ENCODE results near the gene TRIM29.

Gene TRIM29

GRCh38 chr11:120090411-120090810 is 47.5 kb downstream of the TRIM29 start:
- no peak for DNase-seq

GRCh38 chr11:120089036-120090001 is 48.6 kb downstream of the TRIM29 start:
- no peak for DNase-seq

- DNase-seq: no peak
Observed at GRCh38 chr11:120088056-120088455, 49.9 kb downstream of the TRIM29 start.

DNA sequence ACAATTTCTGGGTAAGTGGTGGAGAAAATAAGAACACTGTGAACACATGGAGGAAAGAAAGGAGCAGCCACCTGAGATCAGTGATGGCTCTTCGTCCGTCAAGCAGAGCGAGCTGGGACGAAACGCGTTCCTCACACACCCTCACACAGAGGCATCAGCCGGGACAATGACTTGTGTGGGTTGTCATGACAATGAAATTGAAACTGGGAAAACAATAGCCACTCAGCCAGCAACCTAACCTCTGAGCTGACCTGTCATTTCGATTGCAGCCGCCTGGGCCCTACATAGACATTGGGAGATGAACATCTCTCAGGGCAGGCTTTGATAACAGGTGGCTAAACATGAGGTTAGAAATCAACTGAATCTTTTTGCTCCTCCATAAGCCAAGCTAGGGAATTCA is 51.3 kb downstream of the TRIM29 start:
- DNase-seq: no peak

DNA sequence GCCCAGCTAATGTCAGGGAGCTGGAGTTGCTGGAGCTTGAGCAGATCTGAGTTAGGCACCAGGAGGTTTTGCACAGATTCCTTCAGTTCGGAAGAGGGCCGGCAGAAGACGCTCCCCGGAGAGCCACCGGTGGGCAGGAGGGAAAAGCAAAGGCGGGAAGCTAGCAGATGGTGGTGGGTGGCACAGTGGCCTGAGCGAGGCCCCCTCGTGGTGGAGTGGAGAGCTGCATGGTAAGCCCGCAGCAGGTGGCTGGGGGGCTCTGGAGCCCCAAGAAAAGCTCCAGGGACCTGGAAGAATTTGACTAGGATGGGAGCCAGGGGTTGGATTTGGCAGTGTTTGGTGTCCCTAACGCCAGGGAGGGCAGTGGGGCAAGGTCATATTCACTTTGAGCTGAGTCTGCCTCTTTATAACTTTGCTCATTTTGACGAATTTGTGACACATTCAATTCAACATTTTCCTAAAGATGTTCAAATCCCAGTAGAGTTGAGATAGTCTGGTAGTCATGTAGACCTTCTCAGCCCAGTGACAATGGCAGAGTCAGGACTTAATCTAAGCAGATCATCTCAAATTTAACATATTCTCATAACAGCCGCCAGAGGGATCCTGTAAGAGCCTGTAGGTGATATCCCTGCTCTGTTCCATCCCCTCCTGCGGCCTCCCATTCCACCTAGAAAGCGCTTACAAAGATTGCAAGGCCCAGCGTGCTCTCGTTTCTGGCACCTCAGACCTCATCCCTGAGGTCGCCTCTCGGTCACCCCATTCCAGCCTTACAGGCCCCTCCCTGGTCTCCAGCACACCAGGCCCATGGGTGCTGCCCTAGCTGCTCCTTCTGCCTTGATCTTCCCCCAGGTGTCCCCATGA is 57.9 kb downstream of the TRIM29 start:
- peak in 1 of 2 donors; percentile 2 for DNase-seq

DNA sequence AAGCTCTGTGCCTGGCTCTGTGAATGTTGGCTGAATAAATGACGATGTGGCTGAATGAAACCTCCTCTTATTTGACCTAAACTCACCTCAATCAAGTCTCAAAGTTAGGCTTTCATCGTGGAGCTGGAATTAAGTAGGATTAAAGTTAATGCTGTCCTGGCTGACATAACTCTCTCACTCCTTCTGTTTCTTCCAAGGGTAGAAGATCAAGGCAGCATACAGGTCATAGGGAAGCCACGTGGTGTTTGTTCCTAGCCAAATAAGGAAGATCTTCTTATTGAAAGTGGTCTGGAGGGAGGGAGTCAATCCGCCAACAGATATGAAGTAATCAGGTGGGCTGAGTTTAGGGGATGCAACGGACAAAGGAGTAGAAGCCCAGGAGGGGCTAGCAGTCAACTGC is 59.5 kb downstream of the TRIM29 start:
- no peak for DNase-seq

DNA sequence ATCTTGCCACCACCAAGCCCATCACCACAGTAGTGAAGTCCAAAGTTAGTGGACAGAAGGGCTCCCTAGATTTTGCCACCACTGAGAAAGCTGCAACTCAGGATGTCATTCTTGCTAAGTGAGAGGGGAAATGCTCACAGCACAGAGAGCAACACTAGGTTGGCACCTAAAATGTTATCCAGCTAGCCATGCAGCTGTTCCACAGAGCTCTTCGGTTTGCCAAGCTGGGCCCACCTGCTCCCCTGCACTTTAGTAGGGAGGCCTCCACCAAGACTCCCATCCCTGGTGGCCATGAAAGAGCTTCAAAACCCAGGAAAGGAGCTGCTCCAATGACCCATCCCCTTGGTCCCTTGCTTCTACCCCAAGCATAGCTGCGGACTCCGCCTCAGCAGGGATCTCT is 63.8 kb downstream of the TRIM29 start:
- no peak for DNase-seq

- no peak for DNase-seq
Observed at GRCh38 chr11:120073196-120073595, 64.7 kb downstream of the TRIM29 start.

DNA sequence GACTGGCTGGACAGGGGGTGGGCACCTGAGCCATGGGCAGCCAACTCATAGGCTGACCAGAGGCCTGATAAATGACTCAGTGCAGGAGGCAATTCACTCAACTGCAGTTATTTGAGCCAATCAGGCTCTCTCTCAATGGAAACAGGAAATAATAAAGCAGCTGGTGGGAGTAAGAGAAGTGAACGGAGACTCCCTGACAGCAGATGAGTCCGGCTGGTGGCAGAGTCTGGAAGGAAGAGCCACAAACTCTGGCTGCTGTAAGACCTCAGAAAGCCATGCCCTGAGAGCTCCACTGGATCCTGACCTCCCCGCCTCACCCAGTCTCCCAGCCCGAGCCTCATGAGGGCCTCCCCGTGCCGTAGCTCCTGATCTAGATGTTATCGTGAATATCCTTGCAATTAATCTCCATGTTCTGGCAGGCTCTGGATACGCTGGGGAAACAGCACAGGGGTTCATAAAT is 69.8 kb downstream of the TRIM29 start:
- DNase-seq: no peak

GRCh38 chr11:120067438-120068113 is 70.3 kb downstream of the TRIM29 start:
- DNase-seq: no peak

GRCh38 chr11:120066738-120067437 is 71.0 kb downstream of the TRIM29 start:
- no peak for DNase-seq

DNA sequence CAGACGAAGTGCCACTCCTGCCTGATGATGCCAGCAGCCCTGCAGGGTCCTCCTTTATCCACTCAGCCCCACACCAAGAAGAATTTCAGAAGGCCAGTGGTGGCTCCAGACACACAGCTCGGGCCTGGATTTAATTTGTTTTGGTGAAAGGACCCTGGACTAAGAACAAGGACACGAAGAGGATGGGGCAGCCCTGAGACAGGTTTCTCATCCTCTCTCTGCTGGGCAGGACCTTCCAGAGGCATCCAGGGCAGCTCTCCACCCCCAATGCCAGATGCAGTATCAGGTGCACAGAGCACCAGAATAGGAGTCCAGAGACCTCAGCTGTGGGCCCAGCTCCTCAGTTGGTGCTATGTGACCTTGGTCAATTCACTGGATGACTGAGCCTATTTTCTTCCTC is 72.0 kb downstream of the TRIM29 start:
- no peak for DNase-seq

DNA sequence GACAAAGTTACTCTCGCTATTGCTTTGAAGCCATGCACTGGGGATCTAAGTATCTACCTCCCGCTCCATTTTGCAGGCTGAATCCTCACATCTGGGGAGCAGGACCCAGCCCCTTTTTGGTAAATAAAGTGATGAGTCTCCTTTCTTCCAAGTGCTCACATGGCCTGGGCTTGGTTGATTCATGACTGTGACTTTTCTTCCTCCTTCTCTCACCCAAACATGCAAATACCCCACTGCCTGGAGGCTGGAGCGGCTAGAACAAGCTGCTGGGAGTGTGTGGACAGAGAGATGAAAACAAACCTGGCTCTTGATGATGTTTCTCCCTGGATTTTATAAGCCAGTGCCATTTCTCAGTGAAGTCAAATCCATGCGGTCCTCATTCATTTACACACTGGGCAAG is 72.7 kb downstream of the TRIM29 start:
- DNase-seq: no peak

DNA sequence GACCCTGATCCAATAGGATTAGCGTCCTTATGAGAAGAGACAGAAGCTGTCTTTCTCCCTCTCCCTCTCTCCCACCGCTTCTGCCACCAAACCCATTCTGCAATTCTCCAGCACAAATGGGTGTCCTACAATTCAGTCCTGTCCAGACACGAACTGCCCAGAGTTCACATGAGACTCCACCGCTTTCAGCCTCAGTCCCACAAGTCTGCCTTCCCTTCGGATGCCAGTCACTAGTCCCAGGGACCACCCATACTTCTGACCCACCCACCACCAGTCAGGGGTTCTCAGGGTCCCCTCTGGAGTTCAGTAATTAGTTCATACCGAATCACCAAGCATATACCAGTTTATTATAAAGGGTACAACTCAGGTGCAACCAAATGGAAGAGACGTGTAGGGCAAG is 73.6 kb downstream of the TRIM29 start:
- no peak for DNase-seq

DNA sequence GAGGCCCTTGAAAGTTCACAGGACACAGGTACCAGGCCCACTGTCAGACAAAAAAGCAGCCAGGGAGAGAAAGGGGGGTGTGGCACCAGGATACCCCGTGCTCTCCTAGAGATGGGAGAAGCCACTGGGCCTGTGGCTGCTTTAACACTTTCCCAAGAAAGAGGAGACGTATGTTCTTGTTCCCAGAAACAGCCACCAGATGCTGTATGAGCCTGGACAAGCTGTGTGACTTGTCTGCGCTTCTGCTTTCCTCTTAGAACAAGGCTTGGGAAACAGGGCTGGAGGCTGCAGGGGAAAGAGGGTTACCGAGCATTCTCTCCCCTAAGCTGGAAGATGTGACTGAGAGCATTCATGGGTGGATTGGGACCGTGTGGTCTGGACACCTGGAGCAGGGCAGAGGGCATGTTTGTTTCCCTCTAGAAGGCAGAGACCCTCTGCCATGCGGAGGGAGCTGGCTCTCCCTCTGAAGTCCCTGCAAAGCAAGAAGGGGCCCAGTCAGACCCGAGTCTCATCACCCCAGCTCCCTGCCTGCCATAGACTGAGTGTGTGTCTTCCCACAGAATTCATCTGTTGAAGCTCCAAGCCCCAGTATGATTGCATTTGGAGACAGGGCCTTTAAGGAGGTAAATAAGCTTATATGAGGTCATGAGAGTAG is 74.1 kb downstream of the TRIM29 start:
- DNase-seq: no peak

- no peak for DNase-seq
Observed at GRCh38 chr11:120062561-120062930, 75.4 kb downstream of the TRIM29 start.

DNA sequence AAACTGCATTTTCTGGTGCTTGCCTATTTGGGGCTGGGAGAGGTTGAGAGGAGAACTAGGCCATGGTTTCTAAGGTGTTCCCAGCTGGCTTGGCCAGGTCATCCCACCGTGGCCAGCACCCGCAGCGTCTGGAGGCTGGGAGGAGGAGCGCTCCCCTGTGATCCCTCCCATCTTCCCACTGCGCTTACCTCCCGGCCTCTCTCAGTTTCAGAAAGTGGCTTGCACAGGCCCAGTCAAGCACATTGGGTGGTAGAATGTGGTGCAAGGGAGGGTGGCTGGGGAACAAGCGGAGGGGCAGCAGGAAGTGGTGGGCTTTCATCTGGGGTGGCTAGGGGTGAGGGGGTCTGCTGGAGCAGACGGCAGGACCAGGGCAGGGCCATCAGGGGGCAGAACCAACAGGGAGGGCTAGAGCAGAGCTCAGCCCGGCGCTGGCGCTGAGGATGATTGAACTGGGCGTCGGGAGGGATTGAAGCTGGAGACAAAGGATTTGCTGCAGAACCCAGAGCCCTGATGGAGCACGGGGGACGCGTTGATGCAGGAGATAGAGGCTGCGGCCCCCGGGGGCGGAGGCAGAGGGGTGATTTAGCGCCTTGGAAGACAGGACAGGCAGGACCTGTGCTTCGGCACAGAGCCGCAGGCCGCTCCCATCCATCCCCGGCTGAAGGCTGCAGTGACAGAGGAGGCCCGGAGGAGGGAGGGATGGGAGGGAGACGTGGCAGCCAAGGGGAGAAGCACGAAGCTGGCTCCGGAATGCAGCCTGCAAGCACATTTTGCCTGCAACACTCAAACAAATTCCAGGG is 76.0 kb downstream of the TRIM29 start:
- no peak for DNase-seq

Measured in activated CD4-positive, alpha-beta T cell treated with anti-CD3 and anti-CD28 coated beads for 4 hours (primary cell).